ENCODE measurements around the gene LASP1.
"Not testable (repeated sequence)": the region's sequence is repeated elsewhere in the genome, so short reads cannot be mapped to it uniquely, and the experiment has no call there.

Gene LASP1

DNA sequence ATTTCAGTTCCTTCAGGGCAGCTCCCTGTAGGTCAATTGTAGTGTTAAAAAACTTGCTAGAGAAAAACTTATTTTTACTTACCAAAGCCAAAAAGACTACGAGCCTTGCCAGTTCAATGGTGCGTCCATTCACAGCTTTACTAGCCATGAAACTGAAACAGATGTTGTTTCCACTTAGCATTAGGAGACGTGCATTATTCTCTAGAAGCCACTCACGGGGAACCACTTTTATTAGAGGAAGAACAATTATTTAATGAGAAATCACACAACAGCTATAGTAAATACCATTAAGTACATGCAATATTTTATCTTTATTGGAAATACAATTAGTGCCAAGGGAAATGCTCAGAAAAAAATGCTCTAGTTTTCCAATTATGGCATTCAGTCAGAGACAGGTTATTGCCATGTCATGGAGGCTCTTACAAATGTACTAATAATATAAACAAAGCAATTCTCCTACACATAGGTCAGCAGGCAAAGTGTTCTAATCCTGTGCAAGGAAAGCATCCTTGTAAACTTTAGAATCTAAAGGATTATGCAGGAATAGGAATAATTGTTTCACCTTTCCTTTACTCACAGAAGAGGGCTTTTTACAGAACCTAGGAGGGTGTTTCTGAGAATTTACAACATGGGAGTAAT is 73.0 kb downstream of the LASP1 start:
- H3K36me3 ChIP-seq (ENCODE audit: control insufficient read depth, insufficient read depth, low read length) = no peaks in the 10 kb centered on the region
- H3K27ac ChIP-seq (ENCODE audit: low read depth, low read length, severe bottlenecking) = no peak overlapping the region
- H3K9me3 ChIP-seq (ENCODE audit: control insufficient read depth, low read length) = no peaks in the 10 kb centered on the region
- H3K4me3 ChIP-seq (ENCODE audit: extremely low read depth, insufficient read depth, low read length, poor library complexity, severe bottlenecking) = no peak overlapping the region
- 87 to 100% methylated on average over 1 to 2 of the region's 4 CpGs for WGBS, 2 experiments (ENCODE audit: insufficient coverage in 2 of 2)
- no peaks in the 10 kb centered on the region for H3K4me1 ChIP-seq (ENCODE audit: control insufficient read depth, insufficient read depth, low read length, poor library complexity, severe bottlenecking)

DNA sequence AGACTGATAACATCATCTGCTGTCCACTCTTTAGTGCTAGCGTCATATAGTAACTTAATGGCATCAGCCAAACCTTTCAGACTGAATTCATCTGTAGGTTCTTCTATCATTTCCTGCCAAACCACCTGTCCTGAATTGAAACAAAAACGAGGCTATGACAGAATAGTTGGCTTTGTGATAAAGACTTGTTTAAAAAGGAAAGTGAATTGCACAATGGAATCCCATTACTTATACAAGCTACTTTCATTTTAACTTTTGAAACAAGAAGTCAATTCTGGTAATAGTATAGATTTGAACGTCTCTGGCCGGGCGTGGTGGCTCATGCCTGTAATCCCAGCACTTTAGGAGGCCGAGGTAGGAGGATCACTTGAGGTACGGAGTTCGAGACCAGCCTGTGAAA is 73.7 kb downstream of the LASP1 start:
- H3K9me3 ChIP-seq (ENCODE audit: control insufficient read depth, low read length) = no peaks in the 10 kb centered on the region
- no peaks in the 10 kb centered on the region for H3K36me3 ChIP-seq (ENCODE audit: control insufficient read depth, insufficient read depth, low read length)
- 93 to 94% methylated on average over 5 to 6 of the region's 8 CpGs for WGBS, 2 experiments (ENCODE audit: insufficient coverage in 2 of 2)
- no peak overlapping the region for H3K27ac ChIP-seq (ENCODE audit: low read depth, low read length, severe bottlenecking)
- H3K4me1 ChIP-seq (ENCODE audit: control insufficient read depth, insufficient read depth, low read length, poor library complexity, severe bottlenecking) = no peaks in the 10 kb centered on the region
- no peak overlapping the region for H3K4me3 ChIP-seq (ENCODE audit: extremely low read depth, insufficient read depth, low read length, poor library complexity, severe bottlenecking)

DNA sequence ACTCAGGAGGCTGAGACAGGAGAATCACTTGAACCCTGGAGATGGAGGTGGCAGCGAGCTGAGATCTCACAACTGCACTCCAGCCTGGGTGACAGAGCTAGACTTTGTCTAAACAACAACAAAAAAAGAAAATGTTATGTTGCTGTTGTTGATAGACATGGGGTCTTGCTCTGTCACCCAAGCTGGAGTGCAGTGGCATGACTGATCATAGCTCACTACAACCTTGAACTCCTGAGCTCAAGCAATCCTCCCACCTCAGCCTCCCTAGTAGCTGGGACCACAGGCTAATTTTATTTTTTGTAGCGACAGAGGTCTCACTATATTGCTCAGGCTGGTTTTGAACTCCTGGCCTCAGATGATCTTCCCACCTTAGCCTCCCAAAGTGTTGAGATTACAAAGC is 77.3 kb downstream of the LASP1 start:
- 100% methylated on average over 1 to 2 of the region's 2 CpGs for WGBS, 2 experiments (ENCODE audit: insufficient coverage in 2 of 2)
- Histone ChIP-seq H3K27ac (ENCODE audit: low read depth, low read length, severe bottlenecking) (no peak overlapping the region), H3K9me3 (ENCODE audit: control insufficient read depth, low read length) (no peaks in the 10 kb centered on the region), H3K4me1 (ENCODE audit: control insufficient read depth, insufficient read depth, low read length, poor library complexity, severe bottlenecking) (no peaks in the 10 kb centered on the region), H3K36me3 (ENCODE audit: control insufficient read depth, insufficient read depth, low read length) (no peaks in the 10 kb centered on the region), H3K4me3 (ENCODE audit: extremely low read depth, insufficient read depth, low read length, poor library complexity, severe bottlenecking) (no peak overlapping the region)

DNA sequence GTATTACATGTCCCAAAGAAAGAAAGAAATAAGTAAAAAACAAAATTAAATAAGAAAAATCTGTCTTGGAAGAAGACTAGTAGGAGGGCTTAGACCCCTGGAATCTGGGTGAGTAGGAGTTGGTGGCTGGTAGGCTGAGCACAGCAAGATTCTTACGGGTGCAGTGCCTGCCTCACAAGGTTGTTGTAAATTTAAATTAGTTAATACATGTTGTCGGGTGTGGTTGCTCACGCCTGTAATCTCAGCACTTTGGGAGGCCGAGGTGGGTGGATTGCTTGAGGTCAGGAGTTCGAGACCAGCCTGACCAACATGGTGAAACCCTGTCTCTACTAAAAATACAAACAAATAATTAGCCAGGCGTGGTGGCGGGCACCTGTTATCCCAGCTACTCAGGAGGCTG is 83.9 kb downstream of the LASP1 start:
- not testable (repeated sequence) for H3K9me3 ChIP-seq (ENCODE audit: control insufficient read depth, low read length); H3K27ac ChIP-seq (ENCODE audit: low read depth, low read length, severe bottlenecking); H3K4me3 ChIP-seq (ENCODE audit: extremely low read depth, insufficient read depth, low read length, poor library complexity, severe bottlenecking); H3K36me3 ChIP-seq (ENCODE audit: control insufficient read depth, insufficient read depth, low read length); H3K4me1 ChIP-seq (ENCODE audit: control insufficient read depth, insufficient read depth, low read length, poor library complexity, severe bottlenecking)
- 90 to 96% methylated on average over 5 of the region's 7 CpGs for WGBS, 2 experiments (ENCODE audit: insufficient coverage in 2 of 2)

DNA sequence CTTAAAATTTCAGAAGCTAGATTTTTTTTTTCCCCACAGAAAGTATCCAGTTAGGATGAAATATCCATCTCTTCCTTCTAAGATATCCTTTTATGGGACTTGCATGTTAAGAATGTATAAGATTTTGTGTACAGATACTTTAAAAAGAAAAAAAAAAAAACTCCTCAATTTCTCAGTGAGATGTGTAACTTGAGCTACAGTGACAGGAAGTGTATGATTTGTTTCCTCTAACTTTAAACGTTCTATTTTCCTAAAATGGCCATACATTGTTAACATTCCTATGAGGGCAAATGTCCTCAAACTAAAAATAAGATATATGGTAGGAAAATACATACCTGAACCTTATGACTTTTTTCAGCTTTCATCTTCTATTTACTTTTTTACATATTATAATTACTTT is 88.5 kb downstream of the LASP1 start:
- H3K9me3 ChIP-seq (ENCODE audit: control insufficient read depth, low read length) = no peaks in the 10 kb centered on the region
- H3K4me1 ChIP-seq (ENCODE audit: control insufficient read depth, insufficient read depth, low read length, poor library complexity, severe bottlenecking) = peaks cover 5% of the 10 kb centered on the region
- H3K27ac ChIP-seq (ENCODE audit: low read depth, low read length, severe bottlenecking) = no peak overlapping the region
- H3K4me3 ChIP-seq (ENCODE audit: extremely low read depth, insufficient read depth, low read length, poor library complexity, severe bottlenecking) = no peak overlapping the region
- no CpG with 5 or more reads among the region's 1 CpG for WGBS, 2 experiments (ENCODE audit: insufficient coverage in 2 of 2)
- H3K36me3 ChIP-seq (ENCODE audit: control insufficient read depth, insufficient read depth, low read length) = no peaks in the 10 kb centered on the region

DNA sequence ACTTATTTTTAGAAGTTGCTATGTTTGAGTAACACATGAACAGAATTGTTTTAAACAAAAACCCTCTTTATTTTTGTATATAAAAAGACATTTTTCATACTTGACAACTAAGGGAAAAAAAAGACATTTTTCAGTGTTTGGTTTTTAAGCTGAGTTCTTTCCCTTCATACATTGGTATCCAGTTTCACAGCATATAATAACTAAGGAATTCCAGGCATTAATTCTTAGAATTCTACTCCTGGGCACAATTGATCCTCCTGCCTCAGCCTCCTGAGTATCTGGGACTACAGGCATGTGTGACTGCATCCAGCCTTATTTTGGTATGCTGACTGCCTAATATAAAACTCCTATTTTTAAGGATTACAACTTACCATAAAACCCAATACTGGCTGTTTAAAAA is 88.9 kb downstream of the LASP1 start:
- no peak overlapping the region for H3K4me3 ChIP-seq (ENCODE audit: extremely low read depth, insufficient read depth, low read length, poor library complexity, severe bottlenecking)
- H3K27ac ChIP-seq (ENCODE audit: low read depth, low read length, severe bottlenecking) = no peak overlapping the region
- H3K36me3 ChIP-seq (ENCODE audit: control insufficient read depth, insufficient read depth, low read length) = no peaks in the 10 kb centered on the region
- H3K4me1 ChIP-seq (ENCODE audit: control insufficient read depth, insufficient read depth, low read length, poor library complexity, severe bottlenecking) = peaks cover 5% of the 10 kb centered on the region
- no peaks in the 10 kb centered on the region for H3K9me3 ChIP-seq (ENCODE audit: control insufficient read depth, low read length)

DNA sequence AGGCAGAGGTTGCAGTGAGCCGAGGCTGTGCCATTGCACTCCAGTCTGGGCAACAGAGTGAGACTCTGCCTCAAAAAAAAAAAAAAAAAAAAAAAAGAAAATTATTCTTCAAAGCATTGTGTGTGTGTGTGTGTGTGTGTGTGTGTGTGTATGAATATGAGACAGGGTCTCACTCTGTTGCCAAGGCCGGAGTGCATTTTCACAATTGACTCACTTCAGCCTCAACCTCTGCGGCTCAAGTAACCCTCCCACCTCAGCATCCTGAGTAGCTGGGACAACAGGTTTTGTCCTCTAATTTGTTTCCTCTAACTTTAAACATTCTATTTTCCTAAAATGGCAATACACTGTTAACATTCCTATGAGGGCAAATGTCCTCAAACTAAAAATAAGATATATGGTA is 89.7 kb downstream of the LASP1 start:
- Histone ChIP-seq H3K4me3 (ENCODE audit: extremely low read depth, insufficient read depth, low read length, poor library complexity, severe bottlenecking) (no peak overlapping the region), H3K36me3 (ENCODE audit: control insufficient read depth, insufficient read depth, low read length) (no peaks in the 10 kb centered on the region), H3K27ac (ENCODE audit: low read depth, low read length, severe bottlenecking) (no peak overlapping the region), H3K9me3 (ENCODE audit: control insufficient read depth, low read length) (no peaks in the 10 kb centered on the region), H3K4me1 (ENCODE audit: control insufficient read depth, insufficient read depth, low read length, poor library complexity, severe bottlenecking) (peaks cover 5% of the 10 kb centered on the region)
- 90 to 100% methylated on average over 2 of the region's 3 CpGs for WGBS, 2 experiments (ENCODE audit: insufficient coverage in 2 of 2)

DNA sequence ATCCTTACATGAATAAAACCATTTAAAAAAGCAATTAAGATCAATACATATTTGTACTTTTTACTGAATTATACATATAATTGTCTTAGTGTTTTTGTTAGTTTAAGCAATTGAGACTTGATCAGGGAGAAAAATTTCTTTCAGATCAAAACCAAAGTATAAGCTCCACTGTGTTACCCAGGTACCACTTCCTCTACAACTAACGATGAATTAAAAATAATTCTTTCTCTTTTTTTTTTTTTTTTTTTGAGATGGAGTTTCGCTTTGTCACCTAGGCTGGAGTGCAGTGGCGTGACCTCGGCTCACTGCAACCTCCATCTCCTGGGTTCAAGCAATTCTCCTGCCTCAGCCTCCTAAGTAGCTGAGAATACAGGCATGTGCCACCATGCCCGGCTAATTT is 90.5 kb downstream of the LASP1 start:
- Histone ChIP-seq H3K4me1 (ENCODE audit: control insufficient read depth, insufficient read depth, low read length, poor library complexity, severe bottlenecking) (peaks cover 5% of the 10 kb centered on the region), H3K27ac (ENCODE audit: low read depth, low read length, severe bottlenecking) (no peak overlapping the region), H3K36me3 (ENCODE audit: control insufficient read depth, insufficient read depth, low read length) (no peaks in the 10 kb centered on the region), H3K4me3 (ENCODE audit: extremely low read depth, insufficient read depth, low read length, poor library complexity, severe bottlenecking) (no peak overlapping the region), H3K9me3 (ENCODE audit: control insufficient read depth, low read length) (no peaks in the 10 kb centered on the region)
- 100% methylated on average over 1 of the region's 5 CpGs for WGBS, 2 experiments (ENCODE audit: insufficient coverage in 2 of 2)

DNA sequence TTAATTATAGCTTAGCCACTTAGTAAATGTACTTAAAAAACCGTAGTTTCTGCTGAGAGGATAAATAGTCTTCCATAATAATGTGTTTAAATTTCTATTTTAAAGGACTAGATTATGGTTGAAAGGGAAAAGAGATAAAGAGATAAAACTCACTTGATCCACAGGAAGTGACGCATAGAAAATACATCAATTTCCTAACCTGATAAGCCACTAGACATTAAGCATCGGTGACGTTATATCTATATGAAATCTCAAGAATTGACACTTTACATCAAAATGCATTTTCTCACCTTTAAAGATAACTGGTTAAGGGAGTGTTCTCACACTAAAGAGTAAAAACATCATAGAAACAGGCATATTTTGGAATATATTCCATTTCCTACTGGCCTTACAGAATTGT is 91.6 kb downstream of the LASP1 start:
- Histone ChIP-seq H3K36me3 (ENCODE audit: control insufficient read depth, insufficient read depth, low read length) (no peaks in the 10 kb centered on the region), H3K4me1 (ENCODE audit: control insufficient read depth, insufficient read depth, low read length, poor library complexity, severe bottlenecking) (peaks cover 5% of the 10 kb centered on the region), H3K9me3 (ENCODE audit: control insufficient read depth, low read length) (no peaks in the 10 kb centered on the region), H3K27ac (ENCODE audit: low read depth, low read length, severe bottlenecking) (no peak overlapping the region), H3K4me3 (ENCODE audit: extremely low read depth, insufficient read depth, low read length, poor library complexity, severe bottlenecking) (no peak overlapping the region)
- no CpG with 5 or more reads among the region's 4 CpGs for WGBS, 2 experiments (ENCODE audit: insufficient coverage in 2 of 2)

DNA sequence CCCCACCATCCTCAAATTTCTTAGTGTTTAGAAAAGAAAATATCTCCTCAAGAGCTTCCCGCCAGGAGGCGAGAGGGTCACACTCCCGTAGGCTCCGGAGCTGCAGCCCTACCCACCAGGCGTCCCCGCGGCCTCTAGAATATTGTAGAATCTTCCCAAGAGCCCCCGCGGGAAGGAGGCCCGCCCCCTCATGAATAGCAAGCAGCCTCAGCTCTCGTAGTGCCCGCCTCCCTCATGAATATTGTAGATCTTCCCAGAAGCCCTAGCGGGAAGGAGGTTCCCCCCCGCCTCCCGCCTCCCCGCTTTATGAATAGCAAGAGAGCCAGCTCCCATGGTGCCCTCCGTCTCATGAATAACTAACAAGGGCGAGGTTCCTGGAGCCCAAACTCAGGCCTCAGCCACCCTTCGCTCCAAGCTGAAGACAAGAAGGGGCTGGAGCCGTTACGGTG is 97.5 kb downstream of the LASP1 start, which contains the start of gene FBXO47:
Gene FBXO47, minus strand, starts transcription at position 114 of the 449 bp plus-strand sequence. CDS start 4,378 bp downstream, outside the sequence.
- 67 to 73% methylated on average over 11 to 16 of the region's 21 CpGs for WGBS, 2 experiments (ENCODE audit: insufficient coverage in 2 of 2)
- Histone ChIP-seq H3K4me3 (ENCODE audit: extremely low read depth, insufficient read depth, low read length, poor library complexity, severe bottlenecking) (no peak within 1 kb of the TSS), H3K9me3 (ENCODE audit: control insufficient read depth, low read length) (no peaks in the 10 kb centered on the region), H3K27ac (ENCODE audit: low read depth, low read length, severe bottlenecking) (no peak within 1 kb of the TSS), H3K36me3 (ENCODE audit: control insufficient read depth, insufficient read depth, low read length) (no peaks in the 10 kb centered on the region), H3K4me1 (ENCODE audit: control insufficient read depth, insufficient read depth, low read length, poor library complexity, severe bottlenecking) (no peaks in the 10 kb centered on the region)

DNA sequence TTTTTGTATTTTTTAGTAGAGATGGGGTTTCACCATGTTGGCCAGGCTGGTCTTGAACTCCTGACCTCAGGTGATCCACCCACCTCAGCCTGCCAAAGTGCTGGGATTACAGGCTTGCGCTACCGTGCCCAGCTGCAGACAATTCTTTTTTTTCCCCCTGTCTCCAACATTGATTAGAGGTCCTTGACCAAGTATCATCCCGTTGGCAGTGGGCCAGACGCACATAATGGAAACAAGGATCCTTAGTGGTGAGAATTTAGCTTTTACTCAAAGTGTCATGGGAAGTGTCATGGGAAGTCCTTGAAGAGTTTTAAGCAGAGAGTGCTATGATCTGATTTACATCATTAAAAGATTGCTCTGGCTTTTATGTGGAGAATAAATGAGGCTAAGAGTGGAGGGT is 99.4 kb downstream of the LASP1 start:
- no peaks in the 10 kb centered on the region for H3K36me3 ChIP-seq (ENCODE audit: control insufficient read depth, insufficient read depth, low read length)
- no peak overlapping the region for H3K27ac ChIP-seq (ENCODE audit: low read depth, low read length, severe bottlenecking)
- H3K4me1 ChIP-seq (ENCODE audit: control insufficient read depth, insufficient read depth, low read length, poor library complexity, severe bottlenecking) = no peaks in the 10 kb centered on the region
- 91 to 100% methylated on average over 3 to 4 of the region's 4 CpGs for WGBS, 2 experiments (ENCODE audit: insufficient coverage in 2 of 2)
- no peak overlapping the region for H3K4me3 ChIP-seq (ENCODE audit: extremely low read depth, insufficient read depth, low read length, poor library complexity, severe bottlenecking)
- H3K9me3 ChIP-seq (ENCODE audit: control insufficient read depth, low read length) = no peaks in the 10 kb centered on the region
